ENCODE results near the gene SBNO2. TPM values are rescaled to one million over a fixed set of nuclear protein-coding genes. Genes with fewer than 3 reads are reported as not detected.

The SBNO2 gene
- total and polyA plus RNA-seq, 9 of the 15 experiments (the other 6 are each of a cell fraction or from before 2014, with no cell fraction given): 0.01 to 46.2 (median 6.7) TPM

DNA sequence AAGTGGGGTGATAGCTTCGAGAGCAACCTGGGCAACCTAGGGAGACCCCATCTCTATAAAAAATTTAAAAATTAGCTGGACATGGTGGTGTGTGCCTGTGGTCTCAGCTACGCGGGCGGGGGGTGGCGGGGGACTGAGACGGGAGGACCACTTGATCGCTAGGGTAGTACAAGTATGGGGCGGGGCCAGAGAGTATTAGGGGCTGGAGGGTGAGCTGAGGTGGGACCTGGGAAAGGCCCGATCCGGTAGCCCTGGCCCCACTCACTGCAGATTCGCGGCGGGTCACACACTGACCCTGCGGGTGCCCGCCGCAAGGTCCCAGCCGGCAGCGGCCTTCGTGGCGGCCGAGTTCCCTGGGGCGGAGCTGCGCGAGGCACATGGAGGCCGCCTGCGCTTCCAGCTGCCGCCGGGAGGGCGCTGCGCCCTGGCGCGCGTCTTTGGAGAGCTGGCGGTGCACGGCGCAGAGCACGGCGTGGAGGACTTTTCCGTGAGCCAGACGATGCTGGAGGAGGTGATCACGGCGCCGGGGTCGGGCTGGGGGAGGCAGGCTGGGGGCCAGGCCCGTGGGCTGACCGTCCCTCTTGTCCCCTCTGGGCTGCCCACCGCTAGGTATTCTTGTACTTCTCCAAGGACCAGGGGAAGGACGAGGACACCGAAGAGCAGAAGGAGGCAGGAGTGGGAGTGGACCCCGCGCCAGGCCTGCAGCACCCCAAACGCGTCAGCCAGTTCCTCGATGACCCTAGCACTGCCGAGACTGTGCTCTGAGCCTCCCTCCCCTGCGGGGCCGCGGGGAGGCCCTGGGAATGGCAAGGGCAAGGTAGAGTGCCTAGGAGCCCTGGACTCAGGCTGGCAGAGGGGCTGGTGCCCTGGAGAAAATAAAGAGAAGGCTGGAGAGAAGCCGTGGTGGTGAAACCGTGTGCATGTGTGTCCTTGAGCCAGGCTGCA is 109.1 kb downstream of the SBNO2 start (continued):
- TF ChIP-seq, protein P1, sequence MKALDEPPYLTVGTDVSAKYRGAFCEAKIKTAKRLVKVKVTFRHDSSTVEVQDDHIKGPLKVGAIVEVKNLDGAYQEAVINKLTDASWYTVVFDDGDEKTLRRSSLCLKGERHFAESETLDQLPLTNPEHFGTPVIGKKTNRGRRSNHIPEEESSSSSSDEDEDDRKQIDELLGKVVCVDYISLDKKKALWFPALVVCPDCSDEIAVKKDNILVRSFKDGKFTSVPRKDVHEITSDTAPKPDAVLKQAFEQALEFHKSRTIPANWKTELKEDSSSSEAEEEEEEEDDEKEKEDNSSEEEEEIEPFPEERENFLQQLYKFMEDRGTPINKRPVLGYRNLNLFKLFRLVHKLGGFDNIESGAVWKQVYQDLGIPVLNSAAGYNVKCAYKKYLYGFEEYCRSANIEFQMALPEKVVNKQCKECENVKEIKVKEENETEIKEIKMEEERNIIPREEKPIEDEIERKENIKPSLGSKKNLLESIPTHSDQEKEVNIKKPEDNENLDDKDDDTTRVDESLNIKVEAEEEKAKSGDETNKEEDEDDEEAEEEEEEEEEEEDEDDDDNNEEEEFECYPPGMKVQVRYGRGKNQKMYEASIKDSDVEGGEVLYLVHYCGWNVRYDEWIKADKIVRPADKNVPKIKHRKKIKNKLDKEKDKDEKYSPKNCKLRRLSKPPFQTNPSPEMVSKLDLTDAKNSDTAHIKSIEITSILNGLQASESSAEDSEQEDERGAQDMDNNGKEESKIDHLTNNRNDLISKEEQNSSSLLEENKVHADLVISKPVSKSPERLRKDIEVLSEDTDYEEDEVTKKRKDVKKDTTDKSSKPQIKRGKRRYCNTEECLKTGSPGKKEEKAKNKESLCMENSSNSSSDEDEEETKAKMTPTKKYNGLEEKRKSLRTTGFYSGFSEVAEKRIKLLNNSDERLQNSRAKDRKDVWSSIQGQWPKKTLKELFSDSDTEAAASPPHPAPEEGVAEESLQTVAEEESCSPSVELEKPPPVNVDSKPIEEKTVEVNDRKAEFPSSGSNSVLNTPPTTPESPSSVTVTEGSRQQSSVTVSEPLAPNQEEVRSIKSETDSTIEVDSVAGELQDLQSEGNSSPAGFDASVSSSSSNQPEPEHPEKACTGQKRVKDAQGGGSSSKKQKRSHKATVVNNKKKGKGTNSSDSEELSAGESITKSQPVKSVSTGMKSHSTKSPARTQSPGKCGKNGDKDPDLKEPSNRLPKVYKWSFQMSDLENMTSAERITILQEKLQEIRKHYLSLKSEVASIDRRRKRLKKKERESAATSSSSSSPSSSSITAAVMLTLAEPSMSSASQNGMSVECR (CRISPR knock-in tag; IDR thresholded peaks at IDR 0.05): no peak
- no peak for TF ChIP-seq TAF9B (IDR thresholded peaks at IDR 0.05; ENCODE audit: partially characterized antibody)
- TF ChIP-seq RHOXF2B (CRISPR knock-in tag; conservative IDR thresholded peaks at IDR 0.05): no peak
- TF ChIP-seq, protein P2, sequence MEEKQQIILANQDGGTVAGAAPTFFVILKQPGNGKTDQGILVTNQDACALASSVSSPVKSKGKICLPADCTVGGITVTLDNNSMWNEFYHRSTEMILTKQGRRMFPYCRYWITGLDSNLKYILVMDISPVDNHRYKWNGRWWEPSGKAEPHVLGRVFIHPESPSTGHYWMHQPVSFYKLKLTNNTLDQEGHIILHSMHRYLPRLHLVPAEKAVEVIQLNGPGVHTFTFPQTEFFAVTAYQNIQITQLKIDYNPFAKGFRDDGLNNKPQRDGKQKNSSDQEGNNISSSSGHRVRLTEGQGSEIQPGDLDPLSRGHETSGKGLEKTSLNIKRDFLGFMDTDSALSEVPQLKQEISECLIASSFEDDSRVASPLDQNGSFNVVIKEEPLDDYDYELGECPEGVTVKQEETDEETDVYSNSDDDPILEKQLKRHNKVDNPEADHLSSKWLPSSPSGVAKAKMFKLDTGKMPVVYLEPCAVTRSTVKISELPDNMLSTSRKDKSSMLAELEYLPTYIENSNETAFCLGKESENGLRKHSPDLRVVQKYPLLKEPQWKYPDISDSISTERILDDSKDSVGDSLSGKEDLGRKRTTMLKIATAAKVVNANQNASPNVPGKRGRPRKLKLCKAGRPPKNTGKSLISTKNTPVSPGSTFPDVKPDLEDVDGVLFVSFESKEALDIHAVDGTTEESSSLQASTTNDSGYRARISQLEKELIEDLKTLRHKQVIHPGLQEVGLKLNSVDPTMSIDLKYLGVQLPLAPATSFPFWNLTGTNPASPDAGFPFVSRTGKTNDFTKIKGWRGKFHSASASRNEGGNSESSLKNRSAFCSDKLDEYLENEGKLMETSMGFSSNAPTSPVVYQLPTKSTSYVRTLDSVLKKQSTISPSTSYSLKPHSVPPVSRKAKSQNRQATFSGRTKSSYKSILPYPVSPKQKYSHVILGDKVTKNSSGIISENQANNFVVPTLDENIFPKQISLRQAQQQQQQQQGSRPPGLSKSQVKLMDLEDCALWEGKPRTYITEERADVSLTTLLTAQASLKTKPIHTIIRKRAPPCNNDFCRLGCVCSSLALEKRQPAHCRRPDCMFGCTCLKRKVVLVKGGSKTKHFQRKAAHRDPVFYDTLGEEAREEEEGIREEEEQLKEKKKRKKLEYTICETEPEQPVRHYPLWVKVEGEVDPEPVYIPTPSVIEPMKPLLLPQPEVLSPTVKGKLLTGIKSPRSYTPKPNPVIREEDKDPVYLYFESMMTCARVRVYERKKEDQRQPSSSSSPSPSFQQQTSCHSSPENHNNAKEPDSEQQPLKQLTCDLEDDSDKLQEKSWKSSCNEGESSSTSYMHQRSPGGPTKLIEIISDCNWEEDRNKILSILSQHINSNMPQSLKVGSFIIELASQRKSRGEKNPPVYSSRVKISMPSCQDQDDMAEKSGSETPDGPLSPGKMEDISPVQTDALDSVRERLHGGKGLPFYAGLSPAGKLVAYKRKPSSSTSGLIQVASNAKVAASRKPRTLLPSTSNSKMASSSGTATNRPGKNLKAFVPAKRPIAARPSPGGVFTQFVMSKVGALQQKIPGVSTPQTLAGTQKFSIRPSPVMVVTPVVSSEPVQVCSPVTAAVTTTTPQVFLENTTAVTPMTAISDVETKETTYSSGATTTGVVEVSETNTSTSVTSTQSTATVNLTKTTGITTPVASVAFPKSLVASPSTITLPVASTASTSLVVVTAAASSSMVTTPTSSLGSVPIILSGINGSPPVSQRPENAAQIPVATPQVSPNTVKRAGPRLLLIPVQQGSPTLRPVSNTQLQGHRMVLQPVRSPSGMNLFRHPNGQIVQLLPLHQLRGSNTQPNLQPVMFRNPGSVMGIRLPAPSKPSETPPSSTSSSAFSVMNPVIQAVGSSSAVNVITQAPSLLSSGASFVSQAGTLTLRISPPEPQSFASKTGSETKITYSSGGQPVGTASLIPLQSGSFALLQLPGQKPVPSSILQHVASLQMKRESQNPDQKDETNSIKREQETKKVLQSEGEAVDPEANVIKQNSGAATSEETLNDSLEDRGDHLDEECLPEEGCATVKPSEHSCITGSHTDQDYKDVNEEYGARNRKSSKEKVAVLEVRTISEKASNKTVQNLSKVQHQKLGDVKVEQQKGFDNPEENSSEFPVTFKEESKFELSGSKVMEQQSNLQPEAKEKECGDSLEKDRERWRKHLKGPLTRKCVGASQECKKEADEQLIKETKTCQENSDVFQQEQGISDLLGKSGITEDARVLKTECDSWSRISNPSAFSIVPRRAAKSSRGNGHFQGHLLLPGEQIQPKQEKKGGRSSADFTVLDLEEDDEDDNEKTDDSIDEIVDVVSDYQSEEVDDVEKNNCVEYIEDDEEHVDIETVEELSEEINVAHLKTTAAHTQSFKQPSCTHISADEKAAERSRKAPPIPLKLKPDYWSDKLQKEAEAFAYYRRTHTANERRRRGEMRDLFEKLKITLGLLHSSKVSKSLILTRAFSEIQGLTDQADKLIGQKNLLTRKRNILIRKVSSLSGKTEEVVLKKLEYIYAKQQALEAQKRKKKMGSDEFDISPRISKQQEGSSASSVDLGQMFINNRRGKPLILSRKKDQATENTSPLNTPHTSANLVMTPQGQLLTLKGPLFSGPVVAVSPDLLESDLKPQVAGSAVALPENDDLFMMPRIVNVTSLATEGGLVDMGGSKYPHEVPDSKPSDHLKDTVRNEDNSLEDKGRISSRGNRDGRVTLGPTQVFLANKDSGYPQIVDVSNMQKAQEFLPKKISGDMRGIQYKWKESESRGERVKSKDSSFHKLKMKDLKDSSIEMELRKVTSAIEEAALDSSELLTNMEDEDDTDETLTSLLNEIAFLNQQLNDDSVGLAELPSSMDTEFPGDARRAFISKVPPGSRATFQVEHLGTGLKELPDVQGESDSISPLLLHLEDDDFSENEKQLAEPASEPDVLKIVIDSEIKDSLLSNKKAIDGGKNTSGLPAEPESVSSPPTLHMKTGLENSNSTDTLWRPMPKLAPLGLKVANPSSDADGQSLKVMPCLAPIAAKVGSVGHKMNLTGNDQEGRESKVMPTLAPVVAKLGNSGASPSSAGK (IDR thresholded peaks at IDR 0.05): peak; percentile 78
- TF ChIP-seq CEBPB (tag; IDR thresholded peaks at IDR 0.05): no peak
- TF ChIP-seq ZNF217 (CRISPR knock-in tag; IDR thresholded peaks at IDR 0.05): no peak
- TF ChIP-seq CBX8 (IDR thresholded peaks at IDR 0.05; ENCODE audit: borderline replicate concordance, extremely low read depth, low read depth, low read length, poor library complexity, severe bottlenecking): no peak
- TF ChIP-seq SRSF1 (IDR thresholded peaks at IDR 0.05; ENCODE audit: low read depth, low read length): no peak
- TF ChIP-seq, protein P3, sequence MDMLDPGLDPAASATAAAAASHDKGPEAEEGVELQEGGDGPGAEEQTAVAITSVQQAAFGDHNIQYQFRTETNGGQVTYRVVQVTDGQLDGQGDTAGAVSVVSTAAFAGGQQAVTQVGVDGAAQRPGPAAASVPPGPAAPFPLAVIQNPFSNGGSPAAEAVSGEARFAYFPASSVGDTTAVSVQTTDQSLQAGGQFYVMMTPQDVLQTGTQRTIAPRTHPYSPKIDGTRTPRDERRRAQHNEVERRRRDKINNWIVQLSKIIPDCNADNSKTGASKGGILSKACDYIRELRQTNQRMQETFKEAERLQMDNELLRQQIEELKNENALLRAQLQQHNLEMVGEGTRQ (CRISPR knock-in tag; IDR thresholded peaks at IDR 0.05): no peak
